ENCODE measurements around the gene CHCHD5. TPM values are rescaled to one million over a fixed set of nuclear protein-coding genes. Genes with fewer than 3 reads are reported as not detected.

Gene CHCHD5
- total RNA-seq, 1 experiment from 2014 or later, result 56.0 TPM

DNA sequence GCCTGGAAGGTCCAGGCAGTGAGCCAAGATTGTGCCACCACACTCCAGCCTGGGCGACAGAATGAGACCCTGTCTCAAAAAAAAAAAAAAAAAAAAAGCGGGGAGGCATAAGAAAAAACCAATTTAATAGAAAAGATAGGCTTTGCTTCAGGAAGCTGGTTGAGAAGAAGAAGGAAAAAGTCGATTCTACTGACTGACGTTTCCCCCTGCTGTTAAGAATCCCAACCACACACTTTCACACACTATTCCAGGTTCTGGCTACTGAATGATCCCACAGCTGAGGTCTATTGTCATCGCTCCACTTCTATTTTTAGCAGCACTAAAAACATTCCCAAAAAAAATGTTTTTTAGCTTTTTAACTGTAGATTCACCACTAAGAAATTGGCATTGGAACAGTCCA lies 6.7 kb upstream of the CHCHD5 start:
- POLR2A ChIA-PET, result interaction anchor here (0.7 kb wide), 1 partner anchor 182 kb away, joined by 6 read pairs; no protein-coding TSS in a partner anchor
- no TSS peak for BruUV-seq (replicated peaks)
- no peaks in the 10 kb centered on the region for H3K9me3 ChIP-seq
- no peak for DNase-seq
- H3K4me1 Mint-ChIP-seq (ENCODE audit: low read depth, unreplicated experiment), result no peaks in the 10 kb centered on the region
- CTCF ChIA-PET, result interaction anchor here (0.6 to 1.2 kb wide), 12 partner anchors 10 to 1154 kb away, joined by 3 to 11 read pairs (median 3); no protein-coding TSS in a partner anchor
- H3K4me1 ChIP-seq, result no peaks in the 10 kb centered on the region; the same call in 1 of the 2 replicates
- intact Hi-C loops (cut with micrococcal nuclease; ENCODE audit: unreplicated experiment), result loop anchor here (1.0 to 5.0 kb wide), 2 partner anchors 35 to 455 kb away; partner anchors contain the start of gene POLR1B
- peaks cover 46% of the 10 kb centered on the region for H3K36me3 Mint-ChIP-seq (ENCODE audit: insufficient read depth, unreplicated experiment)
- no peaks in the 10 kb centered on the region; the same call in 1 of the 2 replicates for H3K36me3 ChIP-seq (ENCODE audit: control insufficient read depth, insufficient read depth, low read length)
- H3K27me3 ChIP-seq (replicated peaks; ENCODE audit: control insufficient read depth, insufficient read depth, low read length), result no peaks in the 10 kb centered on the region
- H3K4me3 Mint-ChIP-seq (ENCODE audit: unreplicated experiment), result no peak overlapping the region
- no peaks in the 10 kb centered on the region for H3K27me3 Mint-ChIP-seq (ENCODE audit: insufficient read depth, unreplicated experiment)
- H3K4me3 ChIP-seq (ENCODE audit: low read depth, low read length), result no peak overlapping the region
- no peaks in the 10 kb centered on the region for H3K9me3 Mint-ChIP-seq (ENCODE audit: unreplicated experiment)
- H3K27ac Mint-ChIP-seq (ENCODE audit: unreplicated experiment), result no peak overlapping the region
- TF ChIP-seq, protein P1, sequence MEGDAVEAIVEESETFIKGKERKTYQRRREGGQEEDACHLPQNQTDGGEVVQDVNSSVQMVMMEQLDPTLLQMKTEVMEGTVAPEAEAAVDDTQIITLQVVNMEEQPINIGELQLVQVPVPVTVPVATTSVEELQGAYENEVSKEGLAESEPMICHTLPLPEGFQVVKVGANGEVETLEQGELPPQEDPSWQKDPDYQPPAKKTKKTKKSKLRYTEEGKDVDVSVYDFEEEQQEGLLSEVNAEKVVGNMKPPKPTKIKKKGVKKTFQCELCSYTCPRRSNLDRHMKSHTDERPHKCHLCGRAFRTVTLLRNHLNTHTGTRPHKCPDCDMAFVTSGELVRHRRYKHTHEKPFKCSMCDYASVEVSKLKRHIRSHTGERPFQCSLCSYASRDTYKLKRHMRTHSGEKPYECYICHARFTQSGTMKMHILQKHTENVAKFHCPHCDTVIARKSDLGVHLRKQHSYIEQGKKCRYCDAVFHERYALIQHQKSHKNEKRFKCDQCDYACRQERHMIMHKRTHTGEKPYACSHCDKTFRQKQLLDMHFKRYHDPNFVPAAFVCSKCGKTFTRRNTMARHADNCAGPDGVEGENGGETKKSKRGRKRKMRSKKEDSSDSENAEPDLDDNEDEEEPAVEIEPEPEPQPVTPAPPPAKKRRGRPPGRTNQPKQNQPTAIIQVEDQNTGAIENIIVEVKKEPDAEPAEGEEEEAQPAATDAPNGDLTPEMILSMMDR (IDR thresholded peaks at IDR 0.05; ENCODE audit: insufficient read depth in 1 of 2, low read depth in 1 of 2, low read length in 1 of 2, severe bottlenecking in 1 of 2, unreplicated experiment in 1 of 2), result peak; percentile 21 to 50

GRCh38 chr2:112579241-112579640 lies 5.2 kb upstream of the CHCHD5 start:
- TF ChIP-seq, protein P1 (IDR thresholded peaks at IDR 0.05; ENCODE audit: insufficient read depth in 1 of 2, low read depth in 1 of 2, low read length in 1 of 2, severe bottlenecking in 1 of 2, unreplicated experiment in 1 of 2), result no peak
- Mint-ChIP-seq H3K27ac (ENCODE audit: unreplicated experiment) (no peak overlapping the region), H3K4me1 (ENCODE audit: low read depth, unreplicated experiment) (no peaks in the 10 kb centered on the region), H3K9me3 (ENCODE audit: unreplicated experiment) (no peaks in the 10 kb centered on the region), H3K27me3 (ENCODE audit: insufficient read depth, unreplicated experiment) (no peaks in the 10 kb centered on the region), H3K4me3 (ENCODE audit: unreplicated experiment) (no peak overlapping the region), H3K36me3 (ENCODE audit: insufficient read depth, unreplicated experiment) (peaks cover 40% of the 10 kb centered on the region)
- peaks cover 5% of the 10 kb centered on the region for H3K4me1 ChIP-seq
- ChIA-PET POLR2A (no interaction called here), CTCF (no interaction called here)
- no peak for DNase-seq
- no peaks in the 10 kb centered on the region for H3K27me3 ChIP-seq (replicated peaks; ENCODE audit: control insufficient read depth, insufficient read depth, low read length)
- no peaks in the 10 kb centered on the region for H3K9me3 ChIP-seq
- BruUV-seq (replicated peaks), result no TSS peak
- intact Hi-C loops (cut with micrococcal nuclease; ENCODE audit: unreplicated experiment), result loop anchor here (5.0 kb wide), 1 partner anchor 457 kb away; no protein-coding TSS in a partner anchor
- H3K36me3 ChIP-seq (ENCODE audit: control insufficient read depth, insufficient read depth, low read length), result no peaks in the 10 kb centered on the region
- no peak overlapping the region for H3K4me3 ChIP-seq (ENCODE audit: low read depth, low read length)

DNA sequence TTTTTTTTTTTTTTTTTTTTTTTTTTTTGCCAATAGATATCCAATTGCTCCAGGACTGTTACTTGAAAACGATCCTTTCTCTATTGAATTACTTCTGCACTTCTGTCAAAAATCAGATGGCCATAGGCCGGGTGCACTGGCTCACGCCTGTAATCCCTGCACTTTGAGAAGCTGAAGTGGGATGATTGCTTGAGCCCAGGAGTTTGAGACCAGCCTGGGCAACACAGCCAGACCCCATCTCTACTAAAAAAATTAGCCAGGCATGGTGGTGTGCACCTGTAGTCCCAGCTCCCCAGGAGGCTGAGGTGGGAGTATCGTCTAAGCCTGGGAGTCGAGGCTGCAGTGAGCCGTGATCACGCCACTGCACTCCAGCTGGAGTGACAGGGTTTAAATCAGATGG lies 4.3 kb upstream of the CHCHD5 start:
- CTCF ChIA-PET, result no interaction called here
- no TSS peak for BruUV-seq (replicated peaks)
- POLR2A ChIA-PET, result no interaction called here

More for the DNA sequence above, 4.3 kb upstream of the CHCHD5 start:
- H3K27me3 Mint-ChIP-seq (ENCODE audit: insufficient read depth, unreplicated experiment), result no peaks in the 10 kb centered on the region
- no peak overlapping the region for H3K4me3 Mint-ChIP-seq (ENCODE audit: unreplicated experiment)
- DNase-seq, result no peak
- intact Hi-C loops (cut with micrococcal nuclease; ENCODE audit: unreplicated experiment), result loop anchor here (10.0 kb wide), 1 partner anchor 685 kb away; the partner anchor contains the start of gene MERTK
- Histone ChIP-seq H3K27me3 (replicated peaks; ENCODE audit: control insufficient read depth, insufficient read depth, low read length) (no peaks in the 10 kb centered on the region), H3K36me3 (ENCODE audit: control insufficient read depth, insufficient read depth, low read length) (no peaks in the 10 kb centered on the region), H3K4me1 (peaks cover 7% of the 10 kb centered on the region), H3K9me3 (no peaks in the 10 kb centered on the region), H3K4me3 (ENCODE audit: low read depth, low read length) (no peak overlapping the region)
- H3K36me3 Mint-ChIP-seq (ENCODE audit: insufficient read depth, unreplicated experiment), result peaks cover 36% of the 10 kb centered on the region
- no peak overlapping the region for H3K27ac Mint-ChIP-seq (ENCODE audit: unreplicated experiment)
- H3K4me1 Mint-ChIP-seq (ENCODE audit: low read depth, unreplicated experiment), result peaks cover 2% of the 10 kb centered on the region
- TF ChIP-seq, protein P1 (IDR thresholded peaks at IDR 0.05; ENCODE audit: insufficient read depth in 1 of 2, low read depth in 1 of 2, low read length in 1 of 2, severe bottlenecking in 1 of 2, unreplicated experiment in 1 of 2), result no peak
- H3K9me3 Mint-ChIP-seq (ENCODE audit: unreplicated experiment), result no peaks in the 10 kb centered on the region

Data from Caco-2 (cell line).